SK-N-SH treated with all-trans-retinoic acid at 6 μM for 48 hours (cell line): ENCODE measurements around the gene C6orf163.

Source experiments
- ARNTL ChIP-seq: fragments of 450-650 bp; formaldehyde crosslinking; IDR thresholded peaks from 2 replicates; pipeline ENCODE4 v1.5.0; 2020; ENCODE audit warnings: low read depth, mild to moderate bottlenecking, moderate library complexity, borderline replicate concordance
- CREB5 ChIP-seq: fragments of 250-450 bp; sonication (Bioruptor Pico); IDR thresholded peaks from 2 replicates; pipeline ENCODE4 v1.5.1; 2020; ENCODE audit warnings: low read depth, mild to moderate bottlenecking, moderate library complexity
- CSDC2 ChIP-seq: fragments of 250-450 bp; sonication (Bioruptor Pico); IDR thresholded peaks from 2 replicates; pipeline ENCODE4 v1.5.0; 2020; ENCODE audit warnings: mild to moderate bottlenecking, moderate library complexity
- CSRNP3 ChIP-seq: fragments of 250-450 bp; sonication (Bioruptor Pico); IDR thresholded peaks from 2 replicates; pipeline ENCODE4 v1.5.1; 2021; ENCODE audit warnings: mild to moderate bottlenecking, moderate library complexity
- ISL1 ChIP-seq: fragments of 250-450 bp; sonication (Bioruptor Pico); IDR thresholded peaks from 2 replicates; pipeline ENCODE4 v2.1.2; 2022; ENCODE audit warnings: mild to moderate bottlenecking, moderate library complexity
- OSR1 ChIP-seq: fragments of 250-450 bp; sonication (Bioruptor Pico); IDR thresholded peaks from 2 replicates; pipeline ENCODE4 v1.8.0; 2022; ENCODE audit warnings: moderate library complexity, mild to moderate bottlenecking, inconsistent platforms
- PATZ1 ChIP-seq: fragments of 250-450 bp; sonication (Bioruptor Pico); IDR thresholded peaks from 2 replicates; pipeline ENCODE4 v1.8.0; 2020; ENCODE audit warnings: mild to moderate bottlenecking, moderate library complexity, borderline replicate concordance
- PPARA ChIP-seq: fragments of 250-450 bp; sonication (Bioruptor Pico); IDR thresholded peaks from 2 replicates; pipeline ENCODE4 v1.5.0; 2020; ENCODE audit warnings: mild to moderate bottlenecking, borderline replicate concordance
- RARB ChIP-seq: fragments of 250-450 bp; sonication (Bioruptor Pico); IDR thresholded peaks from 2 replicates; pipeline ENCODE4 v1.8.0; 2021; ENCODE audit warnings: mild to moderate bottlenecking, moderate library complexity
- TCF4 ChIP-seq: fragments of 250-450 bp; sonication (Bioruptor Pico); IDR thresholded peaks from 2 replicates; pipeline ENCODE4 v1.8.0; 2021; ENCODE audit warnings: mild to moderate bottlenecking, moderate library complexity, borderline replicate concordance
- ZC3H10 ChIP-seq: fragments of 250-450 bp; sonication (Bioruptor Pico); IDR thresholded peaks from 2 replicates; pipeline ENCODE4 v1.5.1; 2021; ENCODE audit warnings: mild to moderate bottlenecking, moderate library complexity
- ZFP30 ChIP-seq: fragments of 450-650 bp; formaldehyde crosslinking; IDR thresholded peaks from 2 replicates; pipeline ENCODE4 v1.5.0; 2022; ENCODE audit warnings: mild to moderate bottlenecking, moderate library complexity
- ZNF565 ChIP-seq: fragments of 450-650 bp; formaldehyde crosslinking; conservative IDR thresholded peaks from 2 replicates; pipeline ENCODE4 v1.5.0; 2020; ENCODE audit warnings: low read depth, mild to moderate bottlenecking, moderate library complexity
- ZNF70 ChIP-seq: fragments of 450-650 bp; formaldehyde crosslinking; IDR thresholded peaks from 2 replicates; pipeline ENCODE4 v1.5.0; 2020; ENCODE audit warnings: mild to moderate bottlenecking, moderate library complexity

- TF ChIP-seq PATZ1 (CRISPR knock-in tag) (no peak), CREB5 (no peak), ARNTL (CRISPR knock-in tag) (no peak), CSRNP3 (CRISPR knock-in tag) (no peak), ZFP30 (CRISPR knock-in tag) (no peak), TCF4 (CRISPR knock-in tag) (no peak), ISL1 (CRISPR knock-in tag) (no peak), RARB (CRISPR knock-in tag) (no peak), PPARA (CRISPR knock-in tag) (no peak), OSR1 (CRISPR knock-in tag) (no peak), ZNF565 (CRISPR knock-in tag) (no peak), ZNF70 (no peak), ZC3H10 (CRISPR knock-in tag) (no peak), CSDC2 (no peak)
Observed at GRCh38 chr6:87384449-87384848, 39.8 kb downstream of the C6orf163 start.
